H9 (cell line): ENCODE measurements around the gene SFI1. TPM values are rescaled to one million over a fixed set of nuclear protein-coding genes. Genes with fewer than 3 reads are reported as not detected.

Experiments used
- DNase-seq: peaks from one replicate; pipeline ENCODE4 v3.0.0-alpha.2; 2017
- H2AFZ ChIP-seq: one replicate; pipeline ENCODE4 v1.6.1; 2013; ENCODE audit warnings: mild to moderate bottlenecking, low read length, control low read depth, moderate library complexity
- H2AK5ac ChIP-seq: 2 replicates; pipeline ENCODE4 v1.6.1; 2013; ENCODE audit warnings: low read length, control low read depth, mixed read lengths; ENCODE audit not compliant: insufficient read length
- H2BK120ac ChIP-seq: one replicate; pipeline ENCODE4 v1.6.1; 2013; ENCODE audit warnings: low read depth, mild to moderate bottlenecking, low read length, control low read depth, inconsistent platforms; ENCODE audit not compliant: poor library complexity, severe bottlenecking
- H2BK12ac ChIP-seq: 2 replicates; pipeline ENCODE4 v1.6.1; 2013; ENCODE audit warnings: low read length, control low read depth, mixed read lengths, low read depth; ENCODE audit not compliant: insufficient read length
- H2BK15ac ChIP-seq: 2 replicates; pipeline ENCODE4 v1.6.1; 2013; ENCODE audit warnings: low read depth, low read length, control low read depth
- H2BK20ac ChIP-seq: one replicate; pipeline ENCODE4 v1.6.1; 2013; ENCODE audit warnings: low read depth, mild to moderate bottlenecking, low read length, control low read depth, inconsistent platforms; ENCODE audit not compliant: poor library complexity, severe bottlenecking
- H2BK5ac ChIP-seq: 2 replicates; pipeline ENCODE4 v1.6.1; 2013; ENCODE audit warnings: low read length, control low read depth, mixed read lengths; ENCODE audit not compliant: insufficient read length
- H3K14ac ChIP-seq: 2 replicates; pipeline ENCODE4 v1.6.1; 2013; ENCODE audit warnings: low read length, control low read depth; ENCODE audit not compliant: insufficient read depth
- H3K18ac ChIP-seq: 2 replicates; pipeline ENCODE4 v1.6.1; 2013; ENCODE audit warnings: low read depth, mild to moderate bottlenecking, mixed read lengths, low read length, control low read depth; ENCODE audit not compliant: insufficient read length
- H3K23ac ChIP-seq: 2 replicates; pipeline ENCODE4 v1.6.1; 2013; ENCODE audit warnings: low read length, control low read depth, mixed read lengths, low read depth; ENCODE audit not compliant: insufficient read length
- H3K23me2 ChIP-seq: 2 replicates; pipeline ENCODE4 v1.6.1; 2013; ENCODE audit warnings: low read depth, mild to moderate bottlenecking, mixed read lengths, low read length, control low read depth; ENCODE audit not compliant: insufficient read length, poor library complexity, severe bottlenecking
- H3K27ac ChIP-seq: 2 replicates; pipeline ENCODE4 v1.5.1; 2013; ENCODE audit warnings: low read length, control low read depth, mixed read lengths, low read depth; ENCODE audit not compliant: insufficient read length
- H3K27me3 ChIP-seq: 2 replicates; pipeline ENCODE4 v1.6.1; 2013; ENCODE audit warnings: low read length, control low read depth, inconsistent platforms; ENCODE audit not compliant: insufficient read depth
- H3K4ac ChIP-seq: 2 replicates; pipeline ENCODE4 v1.6.1; 2013; ENCODE audit warnings: low read depth, mild to moderate bottlenecking, control low read depth, inconsistent platforms, low read length, moderate library complexity
- H3K4me1 ChIP-seq: 2 replicates; pipeline ENCODE4 v1.6.1; 2013; ENCODE audit warnings: low read length, control low read depth, inconsistent platforms; ENCODE audit not compliant: insufficient read depth
- H3K4me2 ChIP-seq: 2 replicates; pipeline ENCODE4 v1.6.1; 2013; ENCODE audit warnings: low read length, control low read depth, mixed read lengths; ENCODE audit not compliant: insufficient read length, insufficient read depth
- H3K56ac ChIP-seq: 2 replicates; pipeline ENCODE4 v1.6.1; 2013; ENCODE audit warnings: low read depth, mild to moderate bottlenecking, mixed read lengths, low read length, control low read depth; ENCODE audit not compliant: insufficient read length
- H3K79me1 ChIP-seq: 2 replicates; pipeline ENCODE4 v1.6.1; 2013; ENCODE audit warnings: low read depth, mild to moderate bottlenecking, moderate library complexity, low read length, control low read depth, inconsistent platforms; ENCODE audit not compliant: insufficient read depth, poor library complexity, severe bottlenecking
- H3K79me2 ChIP-seq: 2 replicates; pipeline ENCODE4 v1.6.1; 2013; ENCODE audit warnings: low read length, control low read depth, inconsistent platforms; ENCODE audit not compliant: insufficient read depth
- H3K9ac ChIP-seq: 2 replicates; pipeline ENCODE4 v1.6.1; 2013; ENCODE audit warnings: low read length, control low read depth, mixed read lengths; ENCODE audit not compliant: insufficient read length; ENCODE audit errors: extremely low read depth
- H3K9me3 ChIP-seq: one replicate; pipeline ENCODE4 v1.6.1; 2013; ENCODE audit warnings: low read depth, low read length, inconsistent platforms; ENCODE audit not compliant: control insufficient read depth
- H3T11ph ChIP-seq: one replicate; pipeline ENCODE4 v1.6.1; 2013; ENCODE audit warnings: mild to moderate bottlenecking, low read length, control low read depth, inconsistent platforms
- H4K20me1 ChIP-seq: one replicate; pipeline ENCODE4 v1.6.1; 2013; ENCODE audit not compliant: control insufficient read depth, insufficient read length, insufficient read depth
- H4K5ac ChIP-seq: 2 replicates; pipeline ENCODE4 v1.6.1; 2013; ENCODE audit warnings: low read depth, mild to moderate bottlenecking, mixed read lengths, low read length, control low read depth; ENCODE audit not compliant: insufficient read length
- H4K8ac ChIP-seq: replicated peaks from 2 replicates; pipeline ENCODE4 v1.6.1; 2013; ENCODE audit warnings: low read length, control low read depth, mixed read lengths, low read depth; ENCODE audit not compliant: insufficient read length
- H4K91ac ChIP-seq: 2 replicates; pipeline ENCODE4 v1.6.1; 2013; ENCODE audit warnings: low read depth, mild to moderate bottlenecking, moderate library complexity, mixed read lengths, low read length, control low read depth; ENCODE audit not compliant: insufficient read length
- H3K27ac Mint-ChIP-seq, 3 experiments: 2 replicates in 2 of 3; 3 replicates in 1 of 3; pipeline ENCODE4 v1.8.0; 2020 to 2021; ENCODE audit warnings: mixed read lengths in 3 of 3, mild to moderate bottlenecking in 1 of 3, moderate library complexity in 1 of 3
- H3K27me3 Mint-ChIP-seq: 2 replicates; pipeline ENCODE4 v1.8.0; 2021; ENCODE audit warnings: low read depth, mild to moderate bottlenecking, moderate library complexity, mixed read lengths
- H3K36me3 Mint-ChIP-seq, 3 experiments: 2 replicates in 2 of 3; 3 replicates in 1 of 3; pipeline ENCODE4 v1.8.0; 2020 to 2021; ENCODE audit warnings: low read depth in 3 of 3, mixed read lengths in 3 of 3; ENCODE audit not compliant: insufficient read depth in 1 of 3
- H3K4me1 Mint-ChIP-seq, 2 experiments: 2 replicates each; pipeline ENCODE4 v1.8.0; 2020; ENCODE audit warnings: mixed read lengths in 2 of 2
- H3K4me3 Mint-ChIP-seq, 2 experiments: 2 replicates in 1 of 2; 3 replicates in 1 of 2; pipeline ENCODE4 v1.8.0; 2020 to 2021; ENCODE audit warnings: mild to moderate bottlenecking in 2 of 2, mixed read lengths in 2 of 2, moderate library complexity in 1 of 2
- H3K9me3 Mint-ChIP-seq, 2 experiments: 2 replicates in 1 of 2; 3 replicates in 1 of 2; pipeline ENCODE4 v1.8.0; 2020; ENCODE audit warnings: mild to moderate bottlenecking in 2 of 2, mixed read lengths in 2 of 2, moderate library complexity in 1 of 2
- WGBS: extraction: QIAGEN DNeasy Blood & Tissue Kit; methylation state at CpG from one replicate; pipeline ENCODE4 v1.1.7; 2013; ENCODE audit warnings: missing lambda C conversion rate, low lambda C conversion rate, mixed read lengths; ENCODE audit not compliant: insufficient read length; ENCODE audit errors: extremely low coverage; 5-methylcytosine and 5-hydroxymethylcytosine counted together
- total RNA-seq: library from RNA; stranded (reverse); gene quantifications from 2 replicates; pipeline ENCODE4 v1.2.1, GENCODE V29; 2021
- TF ChIP-seq, protein P1 (sequence below): fragments of 200-600 bp; sonication (generic); conservative IDR thresholded peaks from 3 replicates; pipeline ENCODE4 v1.8.0; 2021; ENCODE audit warnings: antibody characterized with exemption, mild to moderate bottlenecking

SFI1 gene
- total RNA-seq, 1 experiment from 2014 or later: 26.4 TPM

DNA sequence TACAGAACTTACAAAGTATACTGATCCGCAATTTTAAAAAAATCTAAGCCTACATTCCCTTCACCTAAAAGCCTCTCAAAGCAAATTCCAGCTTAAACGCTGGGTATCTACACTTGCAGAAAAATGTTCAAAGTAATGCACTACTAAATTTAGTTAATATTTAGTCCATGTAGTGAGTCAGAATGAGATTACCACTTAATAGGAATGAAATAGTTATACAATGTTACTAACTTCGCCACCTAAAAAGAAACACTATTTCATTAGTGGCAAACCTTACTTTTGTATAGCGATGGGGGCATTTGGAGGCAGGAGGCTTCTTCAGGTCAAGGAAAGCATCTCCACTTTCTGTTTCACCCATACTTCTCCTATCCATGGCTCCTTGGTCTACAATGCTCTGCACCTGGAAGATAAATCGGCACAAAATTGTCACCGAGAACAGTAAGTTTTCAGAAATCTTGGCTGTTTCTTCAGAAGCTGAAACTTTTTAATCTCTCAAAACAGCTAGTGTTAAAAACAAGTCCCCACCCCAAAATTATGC, 7.9 kb upstream of the SFI1 start:
- Mint-ChIP-seq H3K27me3 (peaks cover 7% of the 10 kb centered on the region), H3K27ac (no peak overlapping the region; a peak in 1 of 7 replicates), H3K9me3 (no peaks in the 10 kb centered on the region), H3K4me1 (peaks cover 23 to 24% of the 10 kb centered on the region in 2 experiments), H3K36me3 (peaks cover 15 to 44% (median 35%) of the 10 kb centered on the region in 3 experiments; a peak in 6 of 7 replicates), H3K4me3 (peak overlapping the region; percentile 71 to 80)
- Histone ChIP-seq H2BK120ac (no peak overlapping the region), H2BK12ac (no peak overlapping the region), H3K27ac (no peak overlapping the region), H3K79me1 (no peaks in the 10 kb centered on the region), H3K4ac (no peak overlapping the region), H4K8ac (no peak overlapping the region), H3K18ac (no peak overlapping the region), H2BK20ac (no peak overlapping the region), H3K27me3 (no peaks in the 10 kb centered on the region), H3K23me2 (peaks cover 7% of the 10 kb centered on the region), H2BK15ac (no peak overlapping the region), H3K4me1 (no peaks in the 10 kb centered on the region; the same call in 1 of the 2 replicates), H3K4me2 (peak overlapping the region; percentile 59), H2AFZ (no peak overlapping the region), H3K23ac (no peak overlapping the region), H3K9me3 (no peaks in the 10 kb centered on the region), H3K14ac (no peak overlapping the region), H4K91ac (no peak overlapping the region), H3K56ac (no peak overlapping the region), H3K9ac (no peak overlapping the region), H2AK5ac (no peak overlapping the region), H3T11ph (no peak overlapping the region), H4K20me1 (no peaks in the 10 kb centered on the region), H2BK5ac (no peak overlapping the region), H3K79me2 (no peaks in the 10 kb centered on the region), H4K5ac (no peak overlapping the region)
- WGBS: no CpG with 5 or more reads among the region's 6 CpGs
- TF ChIP-seq, protein P1, sequence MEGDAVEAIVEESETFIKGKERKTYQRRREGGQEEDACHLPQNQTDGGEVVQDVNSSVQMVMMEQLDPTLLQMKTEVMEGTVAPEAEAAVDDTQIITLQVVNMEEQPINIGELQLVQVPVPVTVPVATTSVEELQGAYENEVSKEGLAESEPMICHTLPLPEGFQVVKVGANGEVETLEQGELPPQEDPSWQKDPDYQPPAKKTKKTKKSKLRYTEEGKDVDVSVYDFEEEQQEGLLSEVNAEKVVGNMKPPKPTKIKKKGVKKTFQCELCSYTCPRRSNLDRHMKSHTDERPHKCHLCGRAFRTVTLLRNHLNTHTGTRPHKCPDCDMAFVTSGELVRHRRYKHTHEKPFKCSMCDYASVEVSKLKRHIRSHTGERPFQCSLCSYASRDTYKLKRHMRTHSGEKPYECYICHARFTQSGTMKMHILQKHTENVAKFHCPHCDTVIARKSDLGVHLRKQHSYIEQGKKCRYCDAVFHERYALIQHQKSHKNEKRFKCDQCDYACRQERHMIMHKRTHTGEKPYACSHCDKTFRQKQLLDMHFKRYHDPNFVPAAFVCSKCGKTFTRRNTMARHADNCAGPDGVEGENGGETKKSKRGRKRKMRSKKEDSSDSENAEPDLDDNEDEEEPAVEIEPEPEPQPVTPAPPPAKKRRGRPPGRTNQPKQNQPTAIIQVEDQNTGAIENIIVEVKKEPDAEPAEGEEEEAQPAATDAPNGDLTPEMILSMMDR: no peak
- no peak for DNase-seq
